Measurements from ENCODE around the gene TANC1. TPM values are rescaled to one million over a fixed set of nuclear protein-coding genes. Genes with fewer than 3 reads are reported as not detected.

Gene TANC1
- total RNA-seq, 2 donors from 2014 or later = 70.1 to 86.1 TPM

DNA sequence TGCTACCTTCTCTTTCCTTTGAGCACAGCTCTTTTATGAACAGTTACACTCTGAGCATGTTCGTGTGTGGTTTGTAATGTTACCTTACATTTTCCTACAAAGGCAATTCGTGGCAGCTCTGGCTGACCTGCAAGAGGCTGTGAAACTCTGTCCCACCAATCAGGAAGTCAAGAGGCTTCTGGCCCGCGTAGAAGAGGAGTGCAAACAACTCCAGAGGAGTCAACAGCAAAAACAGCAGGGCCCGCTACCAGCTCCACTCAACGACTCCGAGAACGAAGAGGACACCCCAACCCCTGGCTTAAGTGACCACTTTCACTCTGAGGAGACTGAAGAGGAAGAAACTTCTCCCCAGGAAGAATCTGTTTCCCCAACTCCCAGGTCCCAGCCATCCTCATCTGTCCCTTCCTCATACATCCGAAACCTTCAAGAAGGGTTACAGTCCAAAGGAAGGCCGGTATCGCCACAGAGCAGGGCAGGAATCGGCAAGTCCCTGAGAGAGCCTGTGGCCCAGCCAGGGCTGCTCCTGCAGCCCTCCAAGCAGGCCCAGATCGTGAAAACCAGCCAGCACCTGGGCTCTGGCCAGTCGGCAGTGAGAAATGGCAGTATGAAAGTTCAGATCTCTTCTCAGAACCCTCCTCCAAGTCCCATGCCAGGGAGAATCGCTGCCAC is 261.2 kb downstream of the TANC1 start:
- no peaks in the 10 kb centered on the region for H3K9me3 ChIP-seq
- no peak for TF ChIP-seq CTCF (IDR thresholded peaks at IDR 0.05)
- H3K27me3 ChIP-seq (replicated peaks; ENCODE audit: insufficient read depth) = no peaks in the 10 kb centered on the region
- no peak for DNase-seq (ENCODE audit: low spot score)
- no peak for ATAC-seq (ENCODE audit: insufficient number of reproducible peaks, low FRiP score, low read depth)
- H3K36me3 ChIP-seq = peaks cover 24% of the 10 kb centered on the region
- no peak overlapping the region for H3K27ac ChIP-seq
- H3K4me3 ChIP-seq = no peak overlapping the region
- H3K4me1 ChIP-seq (ENCODE audit: control insufficient read depth in 1 of 2, low read depth in 2 of 2) = peaks cover 0 to 12% of the 10 kb centered on the region in 2 donors

DNA sequence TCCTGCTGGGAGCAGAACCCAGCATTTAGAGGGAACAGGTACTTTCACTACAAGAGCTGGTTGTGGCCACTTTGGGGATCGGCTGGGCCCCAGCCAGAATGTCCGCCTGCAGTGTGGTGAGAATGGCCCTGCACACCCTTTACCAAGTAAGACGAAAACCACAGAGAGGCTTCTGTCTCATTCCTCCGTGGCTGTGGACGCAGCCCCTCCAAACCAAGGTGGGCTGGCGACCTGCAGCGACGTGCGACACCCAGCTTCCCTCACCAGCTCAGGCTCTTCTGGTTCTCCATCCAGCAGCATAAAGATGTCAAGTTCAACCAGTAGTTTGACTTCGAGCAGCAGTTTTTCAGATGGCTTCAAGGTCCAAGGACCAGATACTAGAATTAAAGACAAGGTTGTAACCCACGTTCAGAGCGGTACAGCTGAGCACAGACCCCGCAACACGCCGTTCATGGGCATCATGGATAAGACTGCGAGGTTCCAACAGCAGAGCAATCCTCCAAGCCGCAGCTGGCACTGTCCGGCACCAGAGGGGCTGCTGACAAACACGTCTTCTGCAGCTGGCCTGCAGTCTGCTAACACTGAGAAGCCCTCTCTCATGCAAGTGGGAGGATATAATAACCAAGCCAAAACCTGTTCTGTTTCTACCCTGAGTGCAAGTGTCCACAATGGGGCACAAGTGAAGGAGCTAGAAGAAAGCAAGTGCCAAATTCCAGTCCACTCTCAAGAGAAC is 261.9 kb downstream of the TANC1 start:
- H3K36me3 ChIP-seq = peaks cover 26% of the 10 kb centered on the region
- H3K4me3 ChIP-seq = no peak overlapping the region
- no peaks in the 10 kb centered on the region for H3K9me3 ChIP-seq
- ATAC-seq (ENCODE audit: insufficient number of reproducible peaks, low FRiP score, low read depth) (no peak), DNase-seq (ENCODE audit: low spot score) (no peak)
- no peak for TF ChIP-seq CTCF (IDR thresholded peaks at IDR 0.05)
- H3K27ac ChIP-seq = no peak overlapping the region
- H3K27me3 ChIP-seq (replicated peaks; ENCODE audit: insufficient read depth) = no peaks in the 10 kb centered on the region
- peaks cover 0 to 12% of the 10 kb centered on the region in 2 donors for H3K4me1 ChIP-seq (ENCODE audit: control insufficient read depth in 1 of 2, low read depth in 2 of 2)

DNA sequence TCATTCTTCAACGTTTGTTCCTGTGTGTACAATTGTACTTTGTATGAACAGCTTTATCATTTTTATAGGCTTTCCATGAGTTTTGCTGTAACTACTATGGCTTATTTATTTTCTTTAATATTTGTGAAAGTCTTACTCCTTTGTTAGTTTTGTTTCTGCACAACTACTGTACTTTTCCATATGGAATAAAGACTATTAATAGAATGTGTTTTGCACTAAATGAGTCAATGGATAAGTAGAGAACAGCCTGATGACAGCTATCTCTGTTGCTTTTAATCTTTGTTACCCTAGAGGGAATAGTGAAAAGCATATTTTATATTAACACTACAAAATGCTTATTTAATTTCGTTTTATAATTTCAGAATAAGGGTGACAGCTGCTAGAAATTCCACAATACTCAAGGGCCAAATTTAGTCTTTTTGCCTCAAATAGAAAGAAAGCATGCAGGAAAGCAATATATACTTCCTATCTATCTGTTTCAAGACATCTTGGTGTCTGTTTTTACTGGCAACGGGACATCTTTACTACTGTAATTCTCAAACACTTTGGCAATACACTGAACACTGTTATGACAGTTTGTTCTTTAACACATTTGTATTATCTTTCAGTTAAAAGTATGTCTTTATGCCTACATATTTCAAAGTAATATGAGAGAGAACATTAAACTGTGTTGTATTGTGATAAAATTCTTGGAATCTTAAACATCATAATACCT is 264.2 kb downstream of the TANC1 start:
- no peak for TF ChIP-seq CTCF (IDR thresholded peaks at IDR 0.05)
- H3K36me3 ChIP-seq = peaks cover 30% of the 10 kb centered on the region
- H3K27me3 ChIP-seq (replicated peaks; ENCODE audit: insufficient read depth) = no peaks in the 10 kb centered on the region
- no peak for DNase-seq (ENCODE audit: low spot score)
- peaks cover 0 to 8% of the 10 kb centered on the region in 2 donors for H3K4me1 ChIP-seq (ENCODE audit: control insufficient read depth in 1 of 2, low read depth in 2 of 2)
- no peak overlapping the region for H3K27ac ChIP-seq
- H3K4me3 ChIP-seq = no peak overlapping the region
- ATAC-seq (ENCODE audit: insufficient number of reproducible peaks, low FRiP score, low read depth) = no peak
- no peaks in the 10 kb centered on the region for H3K9me3 ChIP-seq

GRCh38 chr2:159234868-159235267 is 266.4 kb downstream of the TANC1 start:
- H3K4me3 ChIP-seq = no peak overlapping the region
- no peaks in the 10 kb centered on the region for H3K27me3 ChIP-seq (replicated peaks; ENCODE audit: insufficient read depth)
- H3K4me1 ChIP-seq (ENCODE audit: control insufficient read depth in 1 of 2, low read depth in 2 of 2) = no peaks in the 10 kb centered on the region
- no peak overlapping the region for H3K27ac ChIP-seq
- H3K36me3 ChIP-seq = peaks cover 24% of the 10 kb centered on the region
- ATAC-seq (ENCODE audit: insufficient number of reproducible peaks, low FRiP score, low read depth) (no peak), DNase-seq (ENCODE audit: low spot score) (no peak)
- H3K9me3 ChIP-seq = no peaks in the 10 kb centered on the region
- no peak for TF ChIP-seq CTCF (IDR thresholded peaks at IDR 0.05)

- Histone ChIP-seq H3K4me3 (no peak overlapping the region), H3K36me3 (no peaks in the 10 kb centered on the region)
Measured at GRCh38 chr2:159243529-159243928, 275.1 kb downstream of the TANC1 start.

More at GRCh38 chr2:159243529-159243928, 275.1 kb downstream of the TANC1 start:
- ATAC-seq (ENCODE audit: insufficient number of reproducible peaks, low FRiP score, low read depth) (no peak), DNase-seq (ENCODE audit: low spot score) (no peak)
- Histone ChIP-seq H3K9me3 (no peaks in the 10 kb centered on the region), H3K27me3 (replicated peaks; ENCODE audit: insufficient read depth) (no peaks in the 10 kb centered on the region), H3K27ac (no peak overlapping the region), H3K4me1 (ENCODE audit: control insufficient read depth in 1 of 2, low read depth in 2 of 2) (peaks cover 0 to 10% of the 10 kb centered on the region in 2 donors)
- TF ChIP-seq CTCF (IDR thresholded peaks at IDR 0.05) = no peak

Measured in thoracic aorta (tissue), 2 donors.